Measurements from ENCODE around the gene VPS39.

The VPS39 gene

DNA sequence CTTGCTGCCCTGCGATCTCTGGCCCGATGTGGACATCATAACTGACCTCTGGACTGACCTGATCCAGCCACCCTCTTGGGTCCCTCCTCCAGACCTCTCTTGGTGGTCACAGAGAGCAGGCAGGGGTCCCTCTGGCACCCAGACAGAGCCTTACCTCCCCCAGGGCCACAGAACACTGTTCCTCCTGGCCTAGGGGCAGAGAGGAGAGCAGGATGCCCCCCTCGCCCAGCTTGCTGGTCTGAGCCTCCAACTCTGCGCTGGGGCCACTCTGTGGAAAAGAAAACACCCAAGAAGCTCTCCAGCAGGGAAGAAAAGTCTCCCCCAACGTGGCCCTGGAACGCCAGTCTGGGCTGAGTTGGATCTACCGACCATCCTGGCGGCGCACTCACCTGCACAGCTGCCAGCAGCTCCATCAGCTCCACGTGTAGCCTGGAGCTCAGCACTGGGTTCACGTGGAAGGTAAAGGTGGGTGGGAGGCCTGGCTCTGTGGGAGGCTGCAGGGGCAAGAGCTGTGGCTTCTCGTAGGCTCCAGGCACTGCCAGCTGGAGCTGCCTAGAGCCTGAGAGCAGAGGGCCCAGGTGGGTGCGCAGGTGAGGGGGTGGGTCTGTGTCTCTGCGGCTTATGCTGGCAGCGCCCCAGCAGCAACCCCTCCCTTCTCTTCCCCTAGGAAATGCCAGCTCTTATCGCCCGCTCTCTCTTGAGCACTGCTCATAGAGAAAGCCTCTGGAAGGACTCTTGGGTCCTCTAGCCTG is 57.7 kb downstream of the VPS39 start:
- DNase-seq (ENCODE audit: low spot score): no peak

DNA sequence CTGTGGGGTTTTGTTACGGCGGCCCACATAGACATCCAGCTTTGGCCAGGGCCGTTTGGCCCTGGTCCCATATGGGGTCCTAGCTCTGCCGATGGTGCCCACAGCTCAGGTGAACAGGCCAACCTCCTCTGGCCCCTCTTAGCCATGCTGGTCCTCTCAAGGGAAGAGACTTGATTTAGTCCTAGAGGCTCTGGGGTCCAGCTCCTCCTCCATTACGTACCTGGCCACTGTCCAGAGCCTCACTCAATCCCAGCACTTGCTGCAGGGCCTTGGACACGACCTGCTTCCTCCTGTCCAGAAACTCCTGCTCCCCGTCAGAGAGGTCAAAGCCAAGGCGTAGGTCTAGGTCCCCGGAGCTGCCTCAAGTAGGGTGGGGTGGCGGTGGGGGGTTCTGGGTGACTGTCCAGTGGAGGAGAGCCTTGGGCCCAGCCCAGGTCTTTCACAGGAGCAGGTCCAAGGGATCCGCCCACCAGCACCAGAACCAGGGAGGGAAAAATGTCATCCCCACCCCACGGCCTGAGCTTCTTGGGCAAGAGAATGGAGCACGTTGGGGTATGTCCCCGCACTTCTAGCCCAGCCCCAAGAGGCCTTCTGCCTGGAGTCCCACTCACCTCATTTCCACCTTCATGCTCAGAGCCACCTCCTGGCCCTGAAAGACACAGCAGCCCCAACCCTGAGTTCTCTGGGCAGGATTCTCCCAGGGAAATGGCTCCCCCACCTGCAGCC is 58.4 kb downstream of the VPS39 start:
- DNase-seq (ENCODE audit: low spot score): no peak
- in situ Hi-C loops (cut with MboI; ENCODE audit: low pct_unique_long_range_greater_than_20kb, low sequenced_read_pairs, unreplicated experiment): no loop called here
- TF ChIP-seq, protein P1, sequence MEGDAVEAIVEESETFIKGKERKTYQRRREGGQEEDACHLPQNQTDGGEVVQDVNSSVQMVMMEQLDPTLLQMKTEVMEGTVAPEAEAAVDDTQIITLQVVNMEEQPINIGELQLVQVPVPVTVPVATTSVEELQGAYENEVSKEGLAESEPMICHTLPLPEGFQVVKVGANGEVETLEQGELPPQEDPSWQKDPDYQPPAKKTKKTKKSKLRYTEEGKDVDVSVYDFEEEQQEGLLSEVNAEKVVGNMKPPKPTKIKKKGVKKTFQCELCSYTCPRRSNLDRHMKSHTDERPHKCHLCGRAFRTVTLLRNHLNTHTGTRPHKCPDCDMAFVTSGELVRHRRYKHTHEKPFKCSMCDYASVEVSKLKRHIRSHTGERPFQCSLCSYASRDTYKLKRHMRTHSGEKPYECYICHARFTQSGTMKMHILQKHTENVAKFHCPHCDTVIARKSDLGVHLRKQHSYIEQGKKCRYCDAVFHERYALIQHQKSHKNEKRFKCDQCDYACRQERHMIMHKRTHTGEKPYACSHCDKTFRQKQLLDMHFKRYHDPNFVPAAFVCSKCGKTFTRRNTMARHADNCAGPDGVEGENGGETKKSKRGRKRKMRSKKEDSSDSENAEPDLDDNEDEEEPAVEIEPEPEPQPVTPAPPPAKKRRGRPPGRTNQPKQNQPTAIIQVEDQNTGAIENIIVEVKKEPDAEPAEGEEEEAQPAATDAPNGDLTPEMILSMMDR (IDR thresholded peaks at IDR 0.05; ENCODE audit: extremely low read depth, insufficient read depth, missing control alignments): no peak

More for the DNA sequence above, 57.7 kb downstream of the VPS39 start:
- TF ChIP-seq, protein P1 (IDR thresholded peaks at IDR 0.05; ENCODE audit: extremely low read depth, insufficient read depth, missing control alignments): no peak
- in situ Hi-C loops (cut with MboI; ENCODE audit: low pct_unique_long_range_greater_than_20kb, low sequenced_read_pairs, unreplicated experiment): no loop called here

DNA sequence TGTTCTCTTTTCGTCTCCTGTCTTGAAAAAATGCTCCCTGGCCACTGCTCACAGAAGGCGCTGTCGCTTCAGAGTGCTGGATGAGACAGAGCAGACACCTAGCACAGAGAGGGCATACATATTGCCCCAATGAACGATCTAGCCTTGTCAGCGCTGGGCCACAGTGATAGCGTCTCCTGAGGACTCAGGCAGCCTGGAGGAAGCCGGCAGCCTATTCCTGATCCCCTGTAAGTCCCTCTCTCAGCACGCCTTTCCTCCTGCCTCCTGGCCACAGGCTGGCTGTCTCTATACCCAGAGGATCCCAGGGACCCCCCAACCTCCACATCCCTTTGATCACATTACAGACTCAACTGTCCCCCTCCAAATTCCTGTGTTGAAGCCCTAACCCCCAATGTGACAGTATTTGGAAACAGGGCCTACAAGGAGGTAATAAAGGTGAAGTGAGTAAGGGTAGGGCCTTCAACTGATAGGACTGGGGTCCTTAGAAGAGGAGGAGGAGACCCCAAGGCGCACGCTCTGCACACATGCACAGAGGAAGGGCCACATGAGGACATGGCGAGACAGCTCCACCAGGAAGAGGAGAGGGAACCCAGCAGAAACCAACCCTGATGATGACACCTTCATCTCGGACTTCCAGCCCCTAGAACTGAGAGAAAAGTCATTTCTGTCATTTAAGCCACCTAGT is 59.2 kb downstream of the VPS39 start:
- in situ Hi-C loops (cut with MboI; ENCODE audit: low pct_unique_long_range_greater_than_20kb, low sequenced_read_pairs, unreplicated experiment): no loop called here
- DNase-seq (ENCODE audit: low spot score): no peak
- TF ChIP-seq, protein P1 (IDR thresholded peaks at IDR 0.05; ENCODE audit: extremely low read depth, insufficient read depth, missing control alignments): no peak

DNA sequence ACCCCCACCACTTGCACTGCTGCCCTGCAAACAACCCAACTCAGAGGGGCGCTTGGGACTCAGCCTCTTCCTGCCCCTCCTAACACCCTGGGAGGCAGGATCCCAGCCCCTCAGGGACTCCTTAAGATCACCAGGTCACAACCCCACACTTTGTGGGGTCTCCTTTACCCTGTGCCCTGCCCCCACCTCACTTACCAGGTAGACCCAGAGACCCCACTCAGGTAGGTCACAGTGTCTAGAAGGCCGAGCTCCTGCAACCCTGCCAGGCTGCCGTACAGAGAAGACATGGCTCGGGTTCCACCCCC is 60.7 kb downstream of the VPS39 start:
- TF ChIP-seq, protein P1 (IDR thresholded peaks at IDR 0.05; ENCODE audit: extremely low read depth, insufficient read depth, missing control alignments): no peak
- DNase-seq (ENCODE audit: low spot score): no peak
- in situ Hi-C loops (cut with MboI; ENCODE audit: low pct_unique_long_range_greater_than_20kb, low sequenced_read_pairs, unreplicated experiment): no loop called here

GRCh38 chr15:42146551-42147430 is 61.3 kb downstream of the VPS39 start:
- TF ChIP-seq, protein P1 (IDR thresholded peaks at IDR 0.05; ENCODE audit: extremely low read depth, insufficient read depth, missing control alignments): no peak
- in situ Hi-C loops (cut with MboI; ENCODE audit: low pct_unique_long_range_greater_than_20kb, low sequenced_read_pairs, unreplicated experiment): no loop called here
- no peak for DNase-seq (ENCODE audit: low spot score)

Measured in GM13977 (cell line).